ENCODE data around the gene JDP2.

JDP2 gene

DNA sequence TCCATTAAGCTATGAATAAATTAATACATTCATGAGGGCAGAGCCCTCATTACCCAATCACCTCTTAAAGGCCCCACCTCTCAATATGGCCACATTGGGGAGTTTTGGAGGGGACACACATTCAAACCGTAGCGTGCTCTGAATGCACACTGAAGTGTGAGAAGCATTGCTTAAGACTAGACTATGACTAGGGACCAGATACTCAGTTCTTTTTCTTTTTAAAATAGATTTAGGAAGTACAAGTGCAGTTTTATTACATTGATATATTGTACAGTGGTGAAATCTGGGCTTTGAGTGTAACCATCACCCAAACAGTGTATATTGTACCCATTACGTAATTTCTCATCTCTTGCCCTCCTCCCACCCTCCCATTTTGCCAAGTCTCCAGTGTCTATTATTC, 21.0 kb upstream of the JDP2 start:
- no peak overlapping the region for H3K4me3 ChIP-seq (ENCODE audit: control insufficient read depth, low read depth, low read length)
- no peak for DNase-seq (ENCODE audit: low read depth)
- TF ChIP-seq, protein P1, sequence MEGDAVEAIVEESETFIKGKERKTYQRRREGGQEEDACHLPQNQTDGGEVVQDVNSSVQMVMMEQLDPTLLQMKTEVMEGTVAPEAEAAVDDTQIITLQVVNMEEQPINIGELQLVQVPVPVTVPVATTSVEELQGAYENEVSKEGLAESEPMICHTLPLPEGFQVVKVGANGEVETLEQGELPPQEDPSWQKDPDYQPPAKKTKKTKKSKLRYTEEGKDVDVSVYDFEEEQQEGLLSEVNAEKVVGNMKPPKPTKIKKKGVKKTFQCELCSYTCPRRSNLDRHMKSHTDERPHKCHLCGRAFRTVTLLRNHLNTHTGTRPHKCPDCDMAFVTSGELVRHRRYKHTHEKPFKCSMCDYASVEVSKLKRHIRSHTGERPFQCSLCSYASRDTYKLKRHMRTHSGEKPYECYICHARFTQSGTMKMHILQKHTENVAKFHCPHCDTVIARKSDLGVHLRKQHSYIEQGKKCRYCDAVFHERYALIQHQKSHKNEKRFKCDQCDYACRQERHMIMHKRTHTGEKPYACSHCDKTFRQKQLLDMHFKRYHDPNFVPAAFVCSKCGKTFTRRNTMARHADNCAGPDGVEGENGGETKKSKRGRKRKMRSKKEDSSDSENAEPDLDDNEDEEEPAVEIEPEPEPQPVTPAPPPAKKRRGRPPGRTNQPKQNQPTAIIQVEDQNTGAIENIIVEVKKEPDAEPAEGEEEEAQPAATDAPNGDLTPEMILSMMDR (conservative IDR thresholded peaks at IDR 0.05; ENCODE audit: control insufficient read depth, insufficient read depth, low read depth, low read length), result no peak

DNA sequence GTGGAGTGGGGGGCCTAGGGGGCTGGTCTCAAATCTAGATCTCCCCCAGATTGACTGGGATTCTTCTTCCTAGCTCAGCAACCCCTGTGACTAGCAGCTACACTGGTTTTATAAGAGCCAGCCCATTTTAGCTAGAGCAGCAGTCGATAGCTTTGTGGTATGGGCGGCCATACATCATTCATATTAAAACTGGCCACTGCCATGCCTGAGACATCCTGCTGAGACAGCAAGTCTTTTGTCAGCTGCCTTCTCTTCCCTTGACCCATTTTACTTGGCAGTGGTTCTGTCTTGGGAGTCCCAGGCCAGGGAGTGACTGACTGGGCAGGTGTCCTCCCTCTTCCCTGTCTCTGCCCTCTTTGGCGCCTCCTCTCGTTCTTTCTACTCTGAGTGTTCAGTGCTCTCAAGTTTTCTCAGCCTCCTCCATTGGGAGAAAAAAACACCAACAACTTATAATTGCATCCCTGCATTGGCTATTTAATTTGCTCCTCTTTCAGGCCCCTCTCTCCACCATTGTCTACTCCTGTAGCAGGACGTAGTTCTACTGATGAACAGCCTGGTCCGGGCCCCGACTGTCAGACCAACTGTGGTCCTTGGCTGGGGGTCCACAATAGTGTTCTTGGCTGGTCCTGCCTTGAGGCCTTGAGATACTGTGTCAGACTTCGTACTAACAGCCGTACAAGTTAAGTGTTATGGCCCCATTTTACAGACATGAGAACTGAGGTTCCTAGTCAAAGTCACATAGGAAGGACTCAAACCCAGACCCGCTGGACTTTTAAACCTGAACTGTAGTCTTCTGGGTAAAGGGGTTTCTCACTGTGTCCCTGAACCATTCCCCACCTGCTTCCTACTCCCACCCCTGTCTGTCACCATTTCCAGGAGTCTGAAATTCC, 18.3 kb upstream of the JDP2 start:
- TF ChIP-seq, protein P1 (conservative IDR thresholded peaks at IDR 0.05; ENCODE audit: control insufficient read depth, insufficient read depth, low read depth, low read length), result no peak
- DNase-seq (ENCODE audit: low read depth), result no peak
- H3K4me3 ChIP-seq (ENCODE audit: control insufficient read depth, low read depth, low read length), result no peak overlapping the region

DNA sequence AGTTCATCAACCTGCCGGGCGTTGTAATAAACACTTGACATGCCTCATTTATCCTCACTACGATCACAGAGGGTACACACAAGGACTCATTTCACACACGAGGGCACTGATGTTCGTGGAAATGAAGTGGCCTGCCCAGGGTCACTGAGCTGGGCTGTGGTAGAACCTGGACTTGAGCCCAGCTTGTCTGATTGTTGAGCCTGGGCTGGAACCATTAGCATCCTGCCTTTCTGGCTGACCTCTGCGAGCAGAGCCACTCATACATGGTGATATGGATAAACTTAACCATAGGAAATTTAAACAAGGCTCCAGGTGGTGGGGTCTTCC, 16.6 kb upstream of the JDP2 start:
- TF ChIP-seq, protein P1 (conservative IDR thresholded peaks at IDR 0.05; ENCODE audit: control insufficient read depth, insufficient read depth, low read depth, low read length), result no peak
- H3K4me3 ChIP-seq (ENCODE audit: control insufficient read depth, low read depth, low read length), result no peak overlapping the region
- DNase-seq (ENCODE audit: low read depth), result no peak

DNA sequence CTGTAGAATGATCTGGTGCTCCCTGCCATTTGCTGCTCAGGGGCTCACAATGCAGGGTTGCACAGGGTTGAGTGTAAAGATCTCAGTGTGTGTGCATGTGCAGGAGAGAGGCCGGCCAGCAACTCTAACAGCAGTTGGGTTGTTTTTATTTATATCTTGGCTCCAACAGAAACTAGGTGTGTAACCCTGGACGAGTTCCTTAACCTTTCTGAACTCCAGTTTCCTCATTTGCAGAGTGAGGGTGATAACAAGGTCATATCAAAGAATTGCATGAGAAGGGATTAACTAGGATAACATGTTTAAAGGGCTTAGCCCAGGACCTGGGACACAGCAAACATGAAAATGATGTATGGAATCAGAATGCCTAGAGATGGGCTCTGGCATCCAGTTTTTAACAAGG, 14.8 kb upstream of the JDP2 start:
- no peak for DNase-seq (ENCODE audit: low read depth)
- no peak overlapping the region for H3K4me3 ChIP-seq (ENCODE audit: control insufficient read depth, low read depth, low read length)
- TF ChIP-seq, protein P1 (conservative IDR thresholded peaks at IDR 0.05; ENCODE audit: control insufficient read depth, insufficient read depth, low read depth, low read length), result no peak

DNA sequence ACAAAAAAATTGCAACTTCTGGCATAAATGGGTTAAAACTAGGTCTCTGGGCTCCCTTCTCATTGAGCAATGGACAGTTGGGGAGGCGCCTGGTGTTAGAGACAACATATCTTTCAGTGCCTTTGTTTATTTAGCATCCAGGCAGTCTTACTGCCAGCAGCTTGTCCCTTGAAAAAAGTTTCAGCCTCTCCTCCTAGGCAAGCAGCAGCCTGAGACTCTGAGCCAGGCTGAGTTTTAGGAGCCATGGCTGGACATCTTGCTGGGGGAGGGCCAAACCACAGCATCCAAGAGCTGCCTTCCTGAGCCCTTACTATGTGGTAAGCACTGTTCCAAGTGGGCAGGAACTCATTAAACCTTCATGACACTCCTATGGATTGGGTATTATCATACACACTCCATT, 10.1 kb upstream of the JDP2 start:
- peak; percentile 68 for DNase-seq (ENCODE audit: low read depth)
- TF ChIP-seq, protein P1 (conservative IDR thresholded peaks at IDR 0.05; ENCODE audit: control insufficient read depth, insufficient read depth, low read depth, low read length), result no peak
- no peak overlapping the region for H3K4me3 ChIP-seq (ENCODE audit: control insufficient read depth, low read depth, low read length)

DNA sequence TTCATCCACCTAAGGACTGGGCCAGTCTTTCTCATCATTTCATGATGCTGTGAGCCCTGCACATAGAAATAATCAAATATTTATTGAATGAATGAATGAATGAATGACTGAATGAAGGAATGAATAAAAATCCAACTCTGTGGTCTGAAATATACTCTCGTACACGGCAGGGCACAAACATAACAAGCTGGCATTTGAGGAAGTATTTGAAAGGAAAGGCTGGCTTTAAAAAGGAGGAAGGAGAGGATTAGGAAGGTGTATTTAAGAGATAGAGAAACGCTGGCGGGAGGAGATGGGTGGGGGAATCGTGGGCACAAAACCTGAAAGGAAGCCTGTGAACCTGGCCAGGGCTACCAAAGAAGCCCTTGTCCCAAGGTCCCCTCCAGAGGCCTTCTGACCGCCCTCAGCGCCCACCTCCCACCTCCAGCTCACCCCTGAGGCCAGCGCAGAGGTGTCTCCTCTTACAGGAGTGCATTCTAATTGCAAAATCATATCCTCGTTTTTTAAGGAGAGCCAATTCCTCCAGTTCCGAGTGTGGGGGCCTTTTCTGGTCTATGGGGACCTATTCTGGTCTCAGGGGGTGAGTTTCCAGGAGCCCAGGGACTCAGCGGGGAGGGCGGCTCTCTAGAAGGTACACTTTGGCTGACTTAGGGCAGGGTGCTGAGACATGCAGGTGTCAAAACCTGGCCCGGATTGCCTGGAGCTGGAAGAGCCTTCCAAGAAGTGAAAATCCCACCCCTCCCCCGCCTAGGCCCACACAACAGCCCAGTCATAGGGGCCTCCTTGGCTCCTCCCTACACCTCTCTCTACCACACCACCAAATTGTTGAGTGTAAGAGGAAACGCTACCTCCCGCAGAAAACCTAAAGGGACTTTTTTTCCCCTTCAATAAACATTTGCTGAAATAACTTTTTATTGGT, 8.7 kb upstream of the JDP2 start:
- DNase-seq (ENCODE audit: low read depth), result no peak
- no peak overlapping the region for H3K4me3 ChIP-seq (ENCODE audit: control insufficient read depth, low read depth, low read length)
- TF ChIP-seq, protein P1 (conservative IDR thresholded peaks at IDR 0.05; ENCODE audit: control insufficient read depth, insufficient read depth, low read depth, low read length), result no peak

All from fibroblast of mammary gland (primary cell).